HG03558 (cell line): ENCODE data around the gene NMNAT2.

ENCODE experiments used
- ATAC-seq: cut with Tn5 transposase; IDR thresholded peaks from one replicate; pipeline ENCODE4 v1.9.1; 2021; ENCODE audit warnings: moderate number of reproducible peaks; ENCODE audit not compliant: unreplicated experiment; ENCODE audit errors: extremely low read depth

NMNAT2 gene

DNA sequence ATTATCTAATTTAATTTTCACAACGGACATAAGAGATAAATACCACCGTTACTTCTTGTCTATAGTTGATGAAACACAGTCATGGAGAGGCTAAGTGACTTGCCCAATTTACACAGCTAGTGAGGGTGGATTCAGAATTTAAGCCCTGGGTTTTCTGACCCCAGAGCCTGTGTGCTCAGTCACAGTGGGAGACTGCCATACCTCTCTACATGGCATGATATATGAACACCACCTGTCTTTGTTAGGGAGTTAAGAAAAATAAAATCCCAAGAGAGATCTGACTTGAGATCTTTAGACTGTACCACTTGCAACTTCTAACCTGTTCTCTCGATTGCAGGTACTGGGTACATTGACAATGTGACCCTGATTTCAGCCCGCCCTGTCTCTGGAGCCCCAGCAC lies 191.8 kb downstream of the NMNAT2 start:
- ATAC-seq, result no peak

DNA sequence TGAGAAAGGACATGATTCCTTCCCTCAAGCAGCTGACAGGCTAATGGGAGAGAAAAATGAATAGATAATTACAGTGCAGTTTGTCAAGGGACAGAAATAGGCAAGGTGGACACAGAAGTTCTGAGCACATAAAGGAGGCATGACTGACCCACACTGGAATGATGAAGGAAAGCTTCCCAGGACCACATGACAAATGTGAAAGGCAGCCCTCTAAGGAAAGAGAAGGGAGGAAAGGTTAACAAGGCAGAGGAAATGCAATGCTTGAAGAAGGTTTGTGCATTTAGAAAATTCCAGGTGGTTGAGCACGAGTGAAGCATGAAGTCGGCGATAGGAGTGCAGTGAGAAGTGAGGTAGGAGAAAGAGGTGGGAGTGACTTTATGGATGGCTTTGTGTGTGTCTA lies 194.7 kb downstream of the NMNAT2 start:
- no peak for ATAC-seq

DNA sequence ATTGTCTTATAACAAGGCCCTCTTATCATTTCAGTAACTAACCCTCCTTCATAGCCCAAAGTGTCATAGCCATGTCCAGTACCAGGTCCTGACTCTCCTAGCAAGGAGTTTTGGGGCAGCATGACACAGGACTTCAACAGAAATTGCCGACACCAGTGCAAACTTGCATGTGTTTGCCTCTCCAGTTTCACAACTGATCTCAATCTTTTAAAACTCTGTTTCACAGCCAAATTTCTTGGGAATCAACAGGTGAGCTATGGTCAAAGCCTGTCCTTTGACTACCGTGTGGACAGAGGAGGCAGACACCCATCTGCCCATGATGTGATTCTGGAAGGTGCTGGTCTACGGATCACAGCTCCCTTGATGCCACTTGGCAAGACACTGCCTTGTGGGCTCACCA lies 195.3 kb downstream of the NMNAT2 start:
- no peak for ATAC-seq

DNA sequence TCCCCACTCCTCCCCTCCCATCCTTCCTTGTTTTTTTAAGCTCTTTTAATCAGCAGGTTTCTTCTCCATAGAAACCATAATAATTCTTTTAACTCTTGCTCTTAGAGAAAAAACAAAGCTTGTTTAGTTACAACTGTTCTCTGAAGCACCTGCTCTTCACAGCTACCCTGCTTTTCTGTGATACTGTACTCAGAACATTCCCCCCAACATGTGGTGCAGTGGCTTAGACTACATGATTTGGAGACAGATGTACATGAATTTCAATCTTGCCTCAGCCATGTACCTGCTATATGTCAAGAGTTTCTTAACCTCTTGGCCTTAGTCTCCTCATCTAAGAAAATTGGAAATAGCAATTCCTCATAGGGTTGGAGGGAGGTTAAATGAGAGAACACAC lies 198.6 kb downstream of the NMNAT2 start:
- no peak for ATAC-seq

DNA sequence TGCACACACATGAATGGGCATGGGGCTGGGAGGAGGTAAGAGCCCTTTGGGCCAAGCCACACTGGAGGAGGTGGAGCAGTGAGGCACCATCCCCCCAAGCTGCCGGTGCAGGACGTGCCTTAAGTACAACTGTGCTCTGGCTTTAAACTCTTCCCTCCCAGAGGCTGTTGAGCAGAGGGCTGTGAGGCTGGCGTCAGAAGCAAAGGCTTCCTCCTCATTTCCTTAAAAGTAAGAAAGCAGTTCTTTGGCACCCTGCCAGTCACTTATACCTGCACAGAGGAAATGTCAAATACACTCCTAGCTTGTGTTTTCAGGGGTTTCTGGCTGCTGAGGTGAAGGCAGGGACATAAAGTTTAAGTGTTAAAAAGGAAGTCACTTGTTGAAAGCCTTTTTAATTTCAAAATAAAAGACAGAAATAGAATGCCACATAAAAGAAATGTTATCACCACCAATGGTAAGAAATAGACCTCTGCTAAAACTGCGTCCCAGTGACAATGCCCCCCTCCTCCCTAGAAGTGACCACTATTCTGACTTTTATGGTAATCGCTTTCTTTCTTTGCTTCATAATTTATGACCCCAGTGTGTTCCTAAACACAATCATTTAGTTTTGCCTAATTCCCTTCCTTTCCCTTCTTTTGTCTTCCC lies 199.1 kb downstream of the NMNAT2 start:
- no peak for ATAC-seq

DNA sequence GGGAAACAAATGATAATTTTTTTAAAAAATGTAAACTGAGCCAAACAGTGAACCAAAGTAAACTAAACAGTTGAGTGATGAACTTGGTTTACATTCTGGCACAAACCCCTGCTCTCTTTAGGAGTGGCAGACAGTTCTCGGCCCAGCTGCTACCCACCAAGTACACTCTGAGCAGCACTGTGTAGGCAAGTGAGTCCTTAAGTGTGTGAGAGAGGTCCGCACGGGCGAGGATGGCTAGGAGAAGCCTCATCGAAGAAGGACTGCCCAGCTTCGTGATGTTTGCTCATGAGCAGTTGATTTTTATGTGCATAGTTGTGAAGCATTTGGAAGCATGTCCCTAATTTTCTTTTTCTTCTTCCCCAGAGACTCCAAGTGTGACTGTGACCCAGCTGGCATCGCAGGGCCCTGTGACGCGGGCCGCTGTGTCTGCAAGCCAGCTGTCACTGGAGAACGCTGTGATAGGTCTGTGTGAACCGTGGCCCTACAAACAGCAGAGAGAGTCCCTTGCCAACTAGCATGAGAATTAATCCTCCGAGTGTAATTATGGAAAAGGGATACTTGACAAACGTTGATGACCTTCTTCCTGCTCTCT lies 200.1 kb downstream of the NMNAT2 start:
- no peak for ATAC-seq

DNA sequence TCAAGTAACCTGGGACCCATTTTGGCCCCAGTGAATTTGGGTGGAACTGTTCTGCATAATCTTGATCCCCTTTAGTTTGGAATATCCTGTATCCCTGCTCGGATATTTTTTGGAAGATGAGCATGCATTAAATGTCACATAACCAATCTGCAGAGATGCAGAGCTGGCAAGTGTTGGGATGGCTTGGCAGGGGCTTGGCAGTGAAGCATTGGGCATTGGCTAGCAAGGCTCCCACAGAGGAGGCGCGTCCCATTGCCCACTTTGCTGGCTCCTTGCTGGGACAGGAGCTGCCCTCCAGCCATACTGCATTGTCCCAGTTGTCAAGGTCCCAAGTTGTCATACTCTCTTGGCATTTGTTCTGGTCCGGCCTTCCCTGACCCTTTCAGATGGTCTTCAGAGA lies 202.2 kb downstream of the NMNAT2 start:
- no peak for ATAC-seq

DNA sequence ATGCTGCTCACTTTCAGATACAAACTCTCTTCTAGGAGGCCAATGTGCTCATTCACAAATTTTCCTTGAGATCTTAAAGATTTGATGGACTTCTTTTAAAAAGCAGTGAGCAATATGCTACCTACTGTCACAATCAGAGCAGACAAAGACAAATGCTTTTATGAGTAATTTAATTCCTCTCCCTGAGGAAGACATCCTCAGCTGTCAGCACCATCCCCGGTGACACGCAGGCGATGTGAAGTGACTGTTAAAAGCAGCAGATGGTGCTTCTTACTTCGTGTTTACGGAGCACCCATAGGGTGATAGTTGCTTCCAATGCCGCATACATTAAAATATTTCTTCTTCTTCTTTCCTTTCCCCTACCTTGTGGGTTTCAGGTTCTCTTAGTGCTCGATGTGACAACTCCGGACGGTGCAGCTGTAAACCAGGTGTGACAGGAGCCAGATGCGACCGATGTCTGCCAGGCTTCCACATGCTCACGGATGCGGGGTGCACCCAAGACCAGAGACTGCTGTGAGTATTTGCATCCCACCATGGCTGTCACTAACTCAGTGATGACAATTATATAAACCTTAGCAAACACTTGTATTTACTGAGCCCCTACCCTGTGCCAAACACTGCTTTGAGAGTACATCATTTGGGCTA lies 203.0 kb downstream of the NMNAT2 start:
- ATAC-seq, result no peak

DNA sequence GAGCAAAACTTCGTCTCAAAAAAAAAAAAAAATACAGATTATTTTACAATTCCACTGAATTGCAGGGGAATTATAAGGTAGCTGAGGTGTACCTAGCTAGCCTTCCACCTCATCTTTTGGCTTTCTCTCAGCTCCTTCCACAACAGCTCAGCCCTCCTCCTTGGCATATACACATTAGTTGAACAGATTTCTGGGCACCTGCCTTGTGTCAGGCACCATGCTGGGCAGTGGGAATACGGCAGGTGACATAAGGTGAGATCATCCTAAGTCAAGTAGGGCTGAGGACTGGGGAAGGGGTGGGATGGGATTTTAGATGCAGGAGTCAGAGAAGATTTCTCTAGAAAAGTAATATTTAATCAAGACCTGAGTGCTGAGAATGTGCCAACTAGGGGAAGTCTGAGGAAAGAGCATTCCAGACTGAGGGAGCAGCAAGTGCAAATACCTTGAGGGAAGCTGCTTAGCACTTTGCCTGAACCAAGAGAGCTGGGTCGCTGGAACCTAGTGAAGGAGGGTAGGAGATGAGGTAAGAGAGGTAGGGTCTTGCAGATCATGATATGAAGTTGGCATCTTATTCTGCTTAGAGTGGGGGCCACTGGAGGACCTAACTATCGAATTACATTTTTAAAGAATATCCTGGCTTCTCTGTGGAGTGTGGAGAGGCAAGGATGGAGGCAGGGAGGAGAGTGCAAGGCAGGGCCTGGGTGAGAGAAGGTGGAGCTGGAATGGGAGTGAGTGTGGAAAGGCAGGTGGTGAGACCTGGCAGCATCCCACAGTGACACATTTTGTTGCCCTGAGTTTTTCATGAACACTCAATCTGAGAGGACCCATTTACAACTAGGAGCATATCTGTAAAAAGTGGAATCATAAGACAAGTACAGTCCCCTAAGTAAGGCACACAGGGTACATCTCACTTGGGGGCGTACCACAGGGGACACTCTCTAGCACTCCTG lies 203.9 kb downstream of the NMNAT2 start:
- ATAC-seq, result no peak

DNA sequence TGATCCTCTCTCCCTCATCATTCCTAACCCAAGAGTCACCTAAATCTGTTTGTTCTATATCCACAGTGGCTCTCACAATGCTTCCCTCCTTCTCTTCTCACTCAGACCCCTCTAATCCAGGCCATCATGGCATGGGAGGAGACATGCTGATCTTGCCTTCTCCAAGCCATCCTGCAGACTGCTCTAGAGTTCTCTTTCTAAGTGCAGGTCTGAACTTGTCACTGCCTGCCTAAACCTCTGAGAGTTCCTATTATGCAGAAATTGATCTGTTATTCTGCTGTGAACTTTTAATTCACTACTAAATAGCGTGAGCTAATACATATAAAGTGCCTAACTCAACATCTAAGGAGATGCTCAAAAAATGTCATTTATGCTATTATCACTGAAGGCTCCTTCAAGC lies 205.3 kb downstream of the NMNAT2 start:
- no peak for ATAC-seq

DNA sequence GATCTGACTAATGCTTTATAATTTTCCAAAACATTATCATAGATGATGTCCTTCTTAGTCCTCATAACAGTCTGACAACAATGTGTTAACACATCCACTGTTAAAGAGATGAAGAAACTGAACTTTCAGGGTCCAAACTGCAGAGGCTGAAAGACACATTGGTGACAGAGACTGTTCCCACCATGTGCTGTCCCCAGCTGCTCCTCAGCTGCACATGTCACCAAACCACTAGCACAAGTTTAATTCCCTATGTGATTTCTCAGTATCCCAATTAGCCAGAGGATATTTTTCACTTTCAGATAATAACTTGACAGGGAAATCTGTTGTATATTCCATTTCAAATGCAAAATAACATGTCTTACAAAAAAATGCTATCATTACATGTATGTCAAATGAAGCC lies 207.5 kb downstream of the NMNAT2 start:
- ATAC-seq, result no peak

DNA sequence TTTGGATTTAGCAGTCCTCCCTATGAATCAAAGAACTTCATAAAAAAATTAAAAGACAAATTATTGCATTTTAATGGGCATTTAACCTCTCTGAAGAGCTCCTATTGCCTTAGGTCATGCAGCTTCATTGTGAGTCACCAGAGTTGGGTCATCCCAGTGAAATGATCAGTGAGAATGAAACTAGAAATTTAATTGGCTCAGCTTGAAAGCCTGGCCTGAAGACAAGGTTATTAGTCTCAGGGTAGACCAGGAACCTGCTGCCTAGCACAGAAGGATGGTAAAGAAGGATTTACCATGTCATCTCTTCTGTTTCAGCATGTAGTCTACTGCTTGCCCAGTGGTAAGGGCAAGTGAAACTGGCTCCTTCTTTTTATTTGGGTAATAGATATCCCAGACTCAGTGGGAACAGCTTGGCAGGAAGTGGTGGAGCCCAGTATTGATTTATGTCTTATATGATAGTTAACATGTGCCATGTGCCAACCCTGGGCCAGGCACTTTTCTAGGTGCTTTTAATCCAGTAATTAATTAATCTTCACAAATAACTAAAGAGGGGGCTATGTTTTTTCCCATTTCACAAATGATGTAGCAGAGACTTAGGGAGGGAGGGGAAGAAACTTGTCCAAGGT lies 208.5 kb downstream of the NMNAT2 start:
- ATAC-seq, result no peak

DNA sequence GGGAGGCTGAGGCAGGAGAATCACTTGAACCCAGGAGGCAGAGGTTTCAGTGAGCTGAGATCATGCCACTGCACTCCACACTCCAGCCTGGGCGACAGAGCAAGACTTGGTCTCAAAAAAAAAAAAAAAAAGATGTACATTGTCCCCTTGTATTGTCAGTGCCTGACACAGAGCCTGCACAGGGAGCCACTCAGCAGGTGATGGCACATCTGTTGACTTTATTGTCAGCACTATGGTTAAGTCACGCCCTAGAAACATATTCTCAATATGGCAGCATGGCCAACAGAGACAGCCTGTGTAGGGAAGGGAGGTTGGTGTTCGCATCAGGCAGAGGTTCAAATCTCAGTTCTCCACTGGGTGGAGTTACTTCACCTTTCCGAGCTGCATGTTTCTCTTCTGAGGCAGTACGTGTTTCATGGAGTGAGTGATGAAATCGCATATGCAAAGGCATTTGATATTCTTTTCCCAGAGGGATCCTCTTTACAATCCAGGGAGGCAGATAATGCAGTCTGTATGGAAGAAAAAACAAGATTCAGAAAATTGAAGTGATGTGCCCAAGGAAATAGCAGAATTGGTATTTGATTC lies 211.6 kb downstream of the NMNAT2 start:
- ATAC-seq, result no peak

DNA sequence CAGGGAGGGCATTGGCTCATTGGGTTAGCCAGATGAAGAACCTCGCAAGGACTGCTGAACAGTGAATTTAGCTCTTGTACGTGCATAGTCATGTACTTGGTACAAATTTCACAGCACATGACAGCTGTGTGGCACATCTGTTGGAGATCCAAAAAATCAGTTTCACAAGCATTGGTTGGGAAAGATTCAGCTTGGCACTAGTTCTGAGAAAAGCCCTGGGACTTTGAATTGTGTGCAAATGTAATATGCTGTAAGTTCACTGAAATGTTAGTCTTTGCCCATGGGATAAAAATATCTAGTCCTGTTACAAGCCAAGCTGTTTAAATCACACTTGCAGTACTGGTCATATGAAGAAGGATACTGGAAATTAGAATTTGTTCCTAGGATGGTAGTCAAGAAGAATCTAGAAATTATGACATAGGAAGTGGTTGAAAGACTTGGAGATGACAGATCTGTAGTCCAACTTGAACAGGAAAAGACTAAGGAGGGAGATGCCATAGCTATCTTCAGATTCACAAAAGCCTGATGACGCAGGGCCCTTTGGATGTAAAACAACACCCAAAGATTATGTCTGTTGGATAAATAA lies 212.9 kb downstream of the NMNAT2 start:
- no peak for ATAC-seq

DNA sequence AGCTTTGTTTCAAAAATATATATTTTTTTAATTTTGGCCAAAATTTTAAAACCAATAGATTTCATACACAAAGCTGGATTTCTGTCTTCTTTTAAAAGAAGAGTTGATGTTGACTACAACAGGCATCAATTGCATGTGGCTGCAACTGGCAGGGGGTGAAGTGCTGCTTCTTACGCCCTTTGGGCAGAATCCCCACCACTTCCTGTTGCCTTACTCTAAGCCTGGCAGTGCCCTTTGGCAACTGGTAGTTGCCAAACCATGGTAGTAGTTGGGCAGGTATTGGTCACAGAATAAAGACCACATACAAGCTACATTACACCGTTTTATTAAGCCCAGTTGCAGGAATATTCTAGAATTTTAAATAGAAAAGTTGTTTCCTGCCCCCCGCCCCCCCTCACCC lies 215.1 kb downstream of the NMNAT2 start:
- ATAC-seq, result no peak

DNA sequence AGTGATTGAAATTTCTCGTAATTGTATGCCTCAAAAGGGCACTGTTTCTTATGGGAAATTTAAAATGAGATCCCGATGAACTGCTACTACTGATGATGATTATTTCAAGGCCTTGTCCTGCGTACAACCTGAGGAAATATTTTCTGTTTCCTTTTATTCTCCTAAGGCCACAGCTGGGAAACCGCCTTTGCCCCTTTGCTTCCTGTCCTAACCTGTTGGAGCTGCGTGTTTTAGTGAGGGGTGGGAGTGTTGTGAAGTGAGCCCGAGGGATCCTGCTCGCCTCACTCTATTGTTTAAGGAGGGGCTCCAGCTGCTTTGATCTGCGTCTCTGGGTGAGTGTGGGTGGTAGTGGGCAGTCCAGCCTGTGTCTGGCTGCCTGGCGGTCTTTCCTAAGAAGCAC lies 217.7 kb downstream of the NMNAT2 start:
- no peak for ATAC-seq

DNA sequence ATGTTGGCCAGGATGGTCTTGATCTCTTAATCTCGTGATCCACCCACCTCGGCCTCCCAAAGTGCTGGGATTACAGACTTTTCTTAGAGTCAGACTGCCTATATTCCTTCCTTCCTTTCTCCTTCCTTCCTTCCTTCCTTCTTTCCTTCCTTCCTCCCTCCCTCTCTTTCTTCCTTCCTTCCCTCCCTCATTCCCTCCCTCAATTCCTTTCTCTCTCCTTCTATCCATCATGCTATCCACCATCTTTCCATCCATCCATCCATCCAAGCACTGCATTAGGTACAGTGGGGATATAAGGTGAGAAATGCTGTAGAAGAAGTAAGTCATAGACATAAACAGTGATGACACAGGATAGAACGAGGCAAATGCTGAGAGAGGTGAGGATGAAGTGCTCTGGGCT lies 218.9 kb downstream of the NMNAT2 start:
- no peak for ATAC-seq

DNA sequence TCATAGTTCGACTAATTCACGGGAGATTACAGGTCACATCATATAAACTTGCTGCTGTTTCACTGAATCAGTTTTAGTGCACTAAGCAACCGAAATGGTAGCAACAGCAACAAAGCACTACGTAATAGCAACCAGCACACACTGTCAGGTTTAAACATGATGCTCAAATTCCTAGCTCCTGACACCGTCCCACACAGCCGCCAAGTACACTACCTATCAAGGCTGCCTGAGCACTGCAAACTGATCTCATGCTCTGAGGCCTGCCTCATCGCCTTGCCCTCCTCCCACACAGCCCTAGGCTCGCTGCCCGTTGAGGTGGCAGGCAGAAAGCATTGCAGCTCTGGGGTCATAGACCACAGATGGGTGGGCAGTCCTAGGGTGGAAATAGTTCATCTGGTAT lies 219.7 kb downstream of the NMNAT2 start:
- no peak for ATAC-seq
